Neural progenitor cell (in vitro differentiated cells): ENCODE data around the gene KRT80. TPM values are rescaled to one million over a fixed set of nuclear protein-coding genes. Genes with fewer than 3 reads are reported as not detected.

Experiments
- DNase-seq: peaks from one replicate; pipeline ENCODE4 v3.0.0-alpha.2; 2016; ENCODE audit warnings: low spot score
- H2AFZ ChIP-seq: fragments of 200-600 bp; sonication (generic); replicated peaks from 2 replicates; pipeline ENCODE4 v1.6.1; 2016; ENCODE audit warnings: antibody characterized with exemption
- H3F3A ChIP-seq: fragments of 200-600 bp; sonication (generic); 2 replicates; pipeline ENCODE4 v1.6.1; 2016; ENCODE audit warnings: antibody characterized with exemption, low read depth
- H3K27ac ChIP-seq: fragments of 200-600 bp; sonication (generic); 2 replicates; pipeline ENCODE4 v1.5.1; 2016; ENCODE audit warnings: mild to moderate bottlenecking
- H3K27me3 ChIP-seq: fragments of 200-600 bp; sonication (generic); 2 replicates; pipeline ENCODE4 v1.6.1; 2016; ENCODE audit warnings: mild to moderate bottlenecking, moderate library complexity
- H3K36me3 ChIP-seq: fragments of 200-600 bp; sonication (generic); 2 replicates; pipeline ENCODE4 v1.5.1; 2016
- H3K4me1 ChIP-seq: fragments of 200-600 bp; sonication (generic); 2 replicates; pipeline ENCODE4 v1.6.1; 2016; ENCODE audit warnings: mixed run types
- H3K4me2 ChIP-seq: fragments of 200-600 bp; sonication (generic); 2 replicates; pipeline ENCODE4 v1.6.1; 2016
- H3K4me3 ChIP-seq: fragments of 200-600 bp; sonication (generic); 2 replicates; pipeline ENCODE4 v1.5.1; 2016
- H3K79me2 ChIP-seq: fragments of 200-600 bp; sonication (generic); 2 replicates; pipeline ENCODE4 v1.6.1; 2016; ENCODE audit warnings: low read depth
- H3K9ac ChIP-seq: fragments of 200-600 bp; sonication (generic); 2 replicates; pipeline ENCODE4 v1.6.1; 2016
- H3K9me3 ChIP-seq: fragments of 200-600 bp; sonication (generic); 2 replicates; pipeline ENCODE4 v1.5.1; 2016; ENCODE audit warnings: low read depth
- H4K20me1 ChIP-seq: fragments of 200-600 bp; sonication (generic); 2 replicates; pipeline ENCODE4 v1.6.1; 2016; ENCODE audit warnings: low read depth
- H3K27ac Mint-ChIP-seq: 3 replicates; pipeline ENCODE4 v1.8.0; 2021; ENCODE audit warnings: mixed read lengths
- H3K27me3 Mint-ChIP-seq: 2 replicates; pipeline ENCODE4 v1.8.0; 2022; ENCODE audit warnings: low read depth, mild to moderate bottlenecking, inconsistent platforms, moderate library complexity, mixed read lengths; ENCODE audit not compliant: insufficient read depth
- H3K36me3 Mint-ChIP-seq: 3 replicates; pipeline ENCODE4 v1.8.0; 2021; ENCODE audit warnings: mixed read lengths
- H3K4me1 Mint-ChIP-seq: 3 replicates; pipeline ENCODE4 v1.8.0; 2021; ENCODE audit warnings: mixed read lengths
- H3K4me3 Mint-ChIP-seq: 3 replicates; pipeline ENCODE4 v1.8.0; 2021; ENCODE audit warnings: mild to moderate bottlenecking, moderate library complexity, mixed read lengths
- H3K9me3 Mint-ChIP-seq: 3 replicates; pipeline ENCODE4 v1.8.0; 2020; ENCODE audit warnings: mixed read lengths
- CTCF ChIP-seq: fragments of 200-600 bp; sonication (generic); IDR thresholded peaks from 2 replicates; pipeline ENCODE4 v1.5.1; 2017; ENCODE audit warnings: antibody characterized with exemption, mild to moderate bottlenecking
- EZH2 ChIP-seq: fragments of 200-600 bp; sonication (generic); IDR thresholded peaks from 2 replicates; pipeline ENCODE4 v1.6.1; 2017; ENCODE audit warnings: antibody characterized with exemption, mild to moderate bottlenecking, moderate library complexity
- EZH2phosphoT487 ChIP-seq: fragments of 200-600 bp; sonication (generic); IDR thresholded peaks from 2 replicates; pipeline ENCODE4 v1.6.1; 2017; ENCODE audit warnings: antibody characterized with exemption
- total RNA-seq: library from RNA; depleted of rRNA; stranded (reverse); fragments of >200 nt; gene quantifications from 2 replicates; pipeline ENCODE4 v1.2.3, GENCODE V29; 2015; ENCODE audit warnings: low replicate concordance

KRT80 gene
- total RNA-seq, 1 donor from 2014 or later: not detected

- Mint-ChIP-seq H3K4me1 (peaks cover 16% of the 10 kb centered on the region), H3K27me3 (peaks cover 11% of the 10 kb centered on the region), H3K36me3 (no peaks in the 10 kb centered on the region), H3K4me3 (peak overlapping the region; percentile 48), H3K27ac (peak overlapping the region; percentile 28), H3K9me3 (no peaks in the 10 kb centered on the region)
- Histone ChIP-seq H3K9ac (no peak overlapping the region), H3K27me3 (peaks cover 9% of the 10 kb centered on the region), H3K36me3 (no peaks in the 10 kb centered on the region), H3K4me3 (no peak overlapping the region), H4K20me1 (no peaks in the 10 kb centered on the region), H3K79me2 (no peaks in the 10 kb centered on the region), H3K4me1 (peaks cover under 1% of the 10 kb centered on the region), H3K4me2 (no peak overlapping the region), H2AFZ (no peak overlapping the region), H3F3A (no peaks in the 10 kb centered on the region), H3K9me3 (no peaks in the 10 kb centered on the region), H3K27ac (no peak overlapping the region)
- TF ChIP-seq EZH2 (no peak), CTCF (no peak), EZH2phosphoT487 (no peak)
- no peak for DNase-seq
These were observed 40.5 kb downstream of the KRT80 start for GRCh38 chr12:52151153-52151836.

- Mint-ChIP-seq H3K4me1 (peaks cover 28% of the 10 kb centered on the region), H3K36me3 (no peaks in the 10 kb centered on the region), H3K27ac (peak overlapping the region; percentile 40), H3K27me3 (peaks cover 11% of the 10 kb centered on the region), H3K4me3 (no peak overlapping the region), H3K9me3 (no peaks in the 10 kb centered on the region)
- DNase-seq: no peak
- Histone ChIP-seq H3K27me3 (peaks cover 9% of the 10 kb centered on the region), H3K36me3 (no peaks in the 10 kb centered on the region), H3K79me2 (no peaks in the 10 kb centered on the region), H3K4me1 (peaks cover 16% of the 10 kb centered on the region), H3K9ac (no peak overlapping the region), H4K20me1 (no peaks in the 10 kb centered on the region), H3K4me3 (no peak overlapping the region), H2AFZ (no peak overlapping the region), H3K27ac (no peak overlapping the region), H3F3A (no peaks in the 10 kb centered on the region), H3K4me2 (no peak overlapping the region), H3K9me3 (no peaks in the 10 kb centered on the region)
- TF ChIP-seq CTCF (no peak), EZH2phosphoT487 (no peak), EZH2 (no peak)
These were observed 42.1 kb downstream of the KRT80 start for GRCh38 chr12:52149651-52150241.

GRCh38 chr12:52149182-52149641 is 42.6 kb downstream of the KRT80 start:
- H3K4me2 ChIP-seq: no peak overlapping the region
- no peak overlapping the region for H2AFZ ChIP-seq
- peaks cover 16% of the 10 kb centered on the region for H3K4me1 ChIP-seq
- Mint-ChIP-seq H3K4me1 (peaks cover 28% of the 10 kb centered on the region), H3K27ac (no peak overlapping the region), H3K27me3 (peaks cover 11% of the 10 kb centered on the region), H3K4me3 (no peak overlapping the region), H3K9me3 (no peaks in the 10 kb centered on the region), H3K36me3 (no peaks in the 10 kb centered on the region)
- no peak for TF ChIP-seq CTCF
- TF ChIP-seq EZH2: no peak
- H3K79me2 ChIP-seq: no peaks in the 10 kb centered on the region
- no peaks in the 10 kb centered on the region for H3K36me3 ChIP-seq
- no peak overlapping the region for H3K9ac ChIP-seq
- H3K27ac ChIP-seq: no peak overlapping the region
- no peak overlapping the region for H3K4me3 ChIP-seq
- H3K9me3 ChIP-seq: no peaks in the 10 kb centered on the region
- H4K20me1 ChIP-seq: no peaks in the 10 kb centered on the region
- no peak for DNase-seq
- H3F3A ChIP-seq: no peaks in the 10 kb centered on the region
- peaks cover 9% of the 10 kb centered on the region for H3K27me3 ChIP-seq
